MM.1S (cell line): ENCODE results near the gene RETNLB.

Source experiments
- DNase-seq: peaks from one replicate; pipeline ENCODE4 v3.0.0-alpha.2; 2015
- H2AFZ ChIP-seq: fragments of 300-600 bp; sonication (generic); 2 replicates; pipeline ENCODE4 v1.6.0; 2016; ENCODE audit warnings: antibody characterized with exemption, low read length
- H3F3A ChIP-seq: fragments of 300-600 bp; sonication (generic); 2 replicates; pipeline ENCODE4 v1.6.1; 2016; ENCODE audit warnings: mild to moderate bottlenecking, antibody characterized with exemption, low read length, moderate library complexity, mixed read lengths; ENCODE audit not compliant: insufficient read depth
- H3K27ac ChIP-seq: fragments of 300-600 bp; sonication (generic); 2 replicates; pipeline ENCODE4 v1.5.1; 2016; ENCODE audit warnings: mild to moderate bottlenecking, low read length
- H3K27me3 ChIP-seq: fragments of 300-600 bp; sonication (generic); replicated peaks from 2 replicates; pipeline ENCODE4 v1.6.0; 2016; ENCODE audit warnings: low read length; ENCODE audit not compliant: insufficient read depth
- H3K36me3 ChIP-seq: fragments of 300-600 bp; sonication (generic); replicated peaks from 2 replicates; pipeline ENCODE4 v1.6.1; 2016; ENCODE audit warnings: mild to moderate bottlenecking, low read length, mixed read lengths; ENCODE audit not compliant: insufficient read depth
- H3K4me1 ChIP-seq: fragments of 300-600 bp; sonication (generic); 2 replicates; pipeline ENCODE4 v1.6.1; 2016; ENCODE audit warnings: low read length, mixed read lengths
- H3K4me2 ChIP-seq: fragments of 300-600 bp; sonication (generic); 2 replicates; pipeline ENCODE4 v1.6.0; 2016; ENCODE audit warnings: low read depth, low read length
- H3K4me3 ChIP-seq: fragments of 300-600 bp; sonication (generic); 2 replicates; pipeline ENCODE4 v1.5.1; 2016; ENCODE audit warnings: low read length, mixed read lengths
- H3K79me2 ChIP-seq: fragments of 300-600 bp; sonication (generic); 2 replicates; pipeline ENCODE4 v1.6.1; 2016; ENCODE audit warnings: mixed run types, low read length, mixed read lengths
- H3K9ac ChIP-seq: fragments of 300-600 bp; sonication (generic); 2 replicates; pipeline ENCODE4 v1.6.1; 2016; ENCODE audit warnings: low read length, mixed read lengths
- H3K9me2 ChIP-seq: fragments of 300-600 bp; sonication (generic); replicated peaks from 2 replicates; pipeline ENCODE4 v1.6.1; 2016; ENCODE audit warnings: mild to moderate bottlenecking, low read length, mixed read lengths; ENCODE audit not compliant: insufficient read depth
- H3K9me3 ChIP-seq: fragments of 300-600 bp; sonication (generic); replicated peaks from 2 replicates; pipeline ENCODE4 v1.6.1; 2016; ENCODE audit warnings: mild to moderate bottlenecking, low read length, mixed read lengths; ENCODE audit not compliant: insufficient read depth
- H4K20me1 ChIP-seq: fragments of 300-600 bp; sonication (generic); 2 replicates; pipeline ENCODE4 v1.6.1; 2016; ENCODE audit warnings: mild to moderate bottlenecking, low read length, moderate library complexity, mixed read lengths; ENCODE audit not compliant: insufficient read depth
- EZH2 ChIP-seq: fragments of 300-600 bp; sonication (generic); optimal IDR thresholded peaks from 2 replicates; pipeline ENCODE3; 2017; ENCODE audit warnings: low read depth, mild to moderate bottlenecking, antibody characterized with exemption, low read length, mixed read lengths
- EZH2phosphoT487 ChIP-seq: fragments of 300-600 bp; sonication (generic); IDR thresholded peaks from 2 replicates; pipeline ENCODE4 v1.6.1; 2018; ENCODE audit warnings: antibody characterized with exemption, low read length
- TF ChIP-seq, protein P1 (sequence below): fragments of 300-600 bp; sonication (generic); IDR thresholded peaks from 2 replicates; pipeline ENCODE4 v1.5.1; 2016; ENCODE audit warnings: antibody characterized with exemption, low read length, mixed read lengths

Gene RETNLB

DNA sequence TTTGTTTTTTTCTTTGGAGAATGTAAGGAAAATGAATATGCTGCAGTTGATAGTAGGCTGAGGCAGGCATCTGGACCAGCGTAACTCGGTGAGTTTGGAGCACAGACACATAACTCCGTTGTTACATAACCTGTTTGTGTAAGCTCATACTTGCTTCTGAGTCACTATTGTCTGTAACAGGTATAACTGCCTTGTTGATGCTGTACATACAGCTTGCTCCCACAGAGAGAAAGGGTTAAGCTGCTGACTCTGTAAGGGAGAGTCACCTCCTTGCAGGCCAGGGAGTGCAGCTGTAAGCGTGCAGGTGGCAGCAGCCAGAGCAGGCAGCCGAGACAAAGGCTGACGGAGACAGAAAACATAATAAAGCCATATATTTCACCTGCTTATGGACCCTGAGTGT is 20.4 kb downstream of the RETNLB start:
- no peak for DNase-seq
- Histone ChIP-seq H3K9me3 (no peaks in the 10 kb centered on the region), H3K79me2 (no peaks in the 10 kb centered on the region), H3K4me3 (no peak overlapping the region), H3K9me2 (no peaks in the 10 kb centered on the region), H3K36me3 (no peaks in the 10 kb centered on the region), H3K9ac (no peak overlapping the region), H4K20me1 (no peaks in the 10 kb centered on the region), H3K27ac (no peak overlapping the region), H3K4me2 (no peak overlapping the region), H3F3A (no peaks in the 10 kb centered on the region), H3K27me3 (no peaks in the 10 kb centered on the region), H3K4me1 (no peaks in the 10 kb centered on the region), H2AFZ (no peak overlapping the region)
- TF ChIP-seq EZH2 (no peak), EZH2phosphoT487 (no peak)
- TF ChIP-seq, protein P1, sequence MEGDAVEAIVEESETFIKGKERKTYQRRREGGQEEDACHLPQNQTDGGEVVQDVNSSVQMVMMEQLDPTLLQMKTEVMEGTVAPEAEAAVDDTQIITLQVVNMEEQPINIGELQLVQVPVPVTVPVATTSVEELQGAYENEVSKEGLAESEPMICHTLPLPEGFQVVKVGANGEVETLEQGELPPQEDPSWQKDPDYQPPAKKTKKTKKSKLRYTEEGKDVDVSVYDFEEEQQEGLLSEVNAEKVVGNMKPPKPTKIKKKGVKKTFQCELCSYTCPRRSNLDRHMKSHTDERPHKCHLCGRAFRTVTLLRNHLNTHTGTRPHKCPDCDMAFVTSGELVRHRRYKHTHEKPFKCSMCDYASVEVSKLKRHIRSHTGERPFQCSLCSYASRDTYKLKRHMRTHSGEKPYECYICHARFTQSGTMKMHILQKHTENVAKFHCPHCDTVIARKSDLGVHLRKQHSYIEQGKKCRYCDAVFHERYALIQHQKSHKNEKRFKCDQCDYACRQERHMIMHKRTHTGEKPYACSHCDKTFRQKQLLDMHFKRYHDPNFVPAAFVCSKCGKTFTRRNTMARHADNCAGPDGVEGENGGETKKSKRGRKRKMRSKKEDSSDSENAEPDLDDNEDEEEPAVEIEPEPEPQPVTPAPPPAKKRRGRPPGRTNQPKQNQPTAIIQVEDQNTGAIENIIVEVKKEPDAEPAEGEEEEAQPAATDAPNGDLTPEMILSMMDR = no peak

DNA sequence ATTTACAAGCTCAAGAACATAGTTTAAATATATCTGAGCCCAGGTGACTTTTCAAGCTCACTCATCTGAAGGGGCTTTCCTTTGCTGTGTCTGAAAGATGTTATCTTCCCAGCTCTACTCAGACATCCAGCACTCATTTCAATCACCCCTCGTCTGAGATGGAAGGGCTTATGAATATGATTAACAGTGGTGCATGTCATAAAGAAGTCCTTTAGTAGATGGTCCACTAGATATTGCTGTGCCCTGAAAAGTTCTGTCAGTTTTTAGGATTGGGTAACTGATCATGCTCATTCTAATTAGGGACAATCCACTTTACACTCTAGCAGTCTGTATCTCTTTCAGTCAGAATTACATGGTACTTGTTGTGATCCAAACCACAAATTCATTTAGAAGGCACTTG is 28.3 kb downstream of the RETNLB start:
- Histone ChIP-seq H3K27ac (no peak overlapping the region), H3K9me3 (no peaks in the 10 kb centered on the region), H3K9ac (no peak overlapping the region), H3K4me1 (no peaks in the 10 kb centered on the region), H3K9me2 (no peaks in the 10 kb centered on the region), H2AFZ (no peak overlapping the region), H3K79me2 (no peaks in the 10 kb centered on the region), H3K27me3 (no peaks in the 10 kb centered on the region), H4K20me1 (no peaks in the 10 kb centered on the region), H3K4me3 (no peak overlapping the region), H3K36me3 (no peaks in the 10 kb centered on the region), H3F3A (no peaks in the 10 kb centered on the region), H3K4me2 (no peak overlapping the region)
- no peak for DNase-seq
- TF ChIP-seq, protein P1 = no peak
- TF ChIP-seq EZH2 = no peak

DNA sequence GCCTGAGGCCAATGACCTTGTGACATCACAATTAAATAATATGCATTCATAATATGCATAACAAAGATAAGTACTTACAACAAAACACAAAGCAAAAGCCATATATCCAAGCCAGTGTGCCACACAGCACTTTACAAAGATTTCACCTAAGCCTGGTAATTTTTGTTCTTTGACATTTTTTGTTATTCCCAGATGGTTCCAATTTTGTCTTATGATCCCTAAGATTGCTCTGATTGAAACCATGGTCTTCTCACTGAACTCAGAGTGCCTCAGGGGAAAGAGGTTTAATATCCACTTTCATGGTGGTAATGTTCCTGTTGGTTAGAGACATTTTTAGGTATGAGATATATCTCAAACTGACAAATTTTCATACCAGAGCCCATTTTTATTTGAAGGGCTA is 29.1 kb downstream of the RETNLB start:
- Histone ChIP-seq H3K4me1 (no peaks in the 10 kb centered on the region), H3K4me2 (no peak overlapping the region), H4K20me1 (no peaks in the 10 kb centered on the region), H3K9me2 (no peaks in the 10 kb centered on the region), H3F3A (no peaks in the 10 kb centered on the region), H3K4me3 (no peak overlapping the region), H3K9me3 (no peaks in the 10 kb centered on the region), H3K27ac (no peak overlapping the region), H2AFZ (no peak overlapping the region), H3K79me2 (no peaks in the 10 kb centered on the region), H3K27me3 (no peaks in the 10 kb centered on the region), H3K9ac (no peak overlapping the region), H3K36me3 (no peaks in the 10 kb centered on the region)
- no peak for DNase-seq
- TF ChIP-seq, protein P1 = no peak
- TF ChIP-seq EZH2phosphoT487 (no peak), EZH2 (no peak)

DNA sequence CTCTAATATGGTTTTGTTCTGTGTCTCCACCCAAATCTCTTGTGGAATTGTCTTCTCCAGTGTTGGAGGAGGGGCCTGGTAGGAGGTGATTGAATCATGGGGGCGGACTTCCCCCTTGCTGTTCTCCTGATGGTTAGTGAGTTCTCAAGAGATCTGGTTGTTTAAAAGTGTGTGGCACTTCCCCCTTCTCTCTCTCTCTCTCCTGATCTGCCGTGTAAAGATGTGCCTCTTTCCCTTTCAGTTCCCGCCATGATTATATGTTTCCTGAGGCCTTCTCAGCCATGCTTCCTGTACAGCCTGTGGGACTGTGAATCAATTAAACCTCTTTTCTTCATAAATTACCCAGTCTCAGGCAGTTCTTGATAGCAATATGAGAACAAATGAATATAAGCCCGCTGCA is 33.1 kb downstream of the RETNLB start:
- H3K4me2 ChIP-seq = no peak overlapping the region
- no peak overlapping the region for H3K27ac ChIP-seq
- no peak overlapping the region for H3K9ac ChIP-seq
- H3K36me3 ChIP-seq = no peaks in the 10 kb centered on the region
- TF ChIP-seq EZH2 (no peak), EZH2phosphoT487 (no peak)
- TF ChIP-seq, protein P1 = no peak
- H3K9me3 ChIP-seq = no peaks in the 10 kb centered on the region
- H3K4me3 ChIP-seq = no peak overlapping the region
- no peaks in the 10 kb centered on the region for H3K27me3 ChIP-seq
- no peaks in the 10 kb centered on the region for H3K4me1 ChIP-seq
- H2AFZ ChIP-seq = no peak overlapping the region
- no peaks in the 10 kb centered on the region for H3K79me2 ChIP-seq
- DNase-seq = no peak
- H3K9me2 ChIP-seq = no peaks in the 10 kb centered on the region
- H4K20me1 ChIP-seq = no peaks in the 10 kb centered on the region
- H3F3A ChIP-seq = no peaks in the 10 kb centered on the region
